ENCODE data around the gene SPINK6.

The SPINK6 gene

GRCh38 chr5:148202531-148203203 lies at the start of gene SPINK6:
Gene SPINK6 (plus strand): TSS chr5:148203042. CDS start chr5:148203097, 55 bp downstream.
- no peak for DNase-seq (ENCODE audit: low read depth in 3 of 3)

- no peak for DNase-seq (ENCODE audit: low read depth in 3 of 3)
Observed at GRCh38 chr5:148156609-148157008, 46.2 kb upstream of the SPINK6 start.

GRCh38 chr5:148162038-148162437 lies 40.8 kb upstream of the SPINK6 start:
- no peak for DNase-seq (ENCODE audit: low read depth in 3 of 3)

- no peak for DNase-seq (ENCODE audit: low read depth in 3 of 3)
Observed at GRCh38 chr5:148163345-148163744, 39.5 kb upstream of the SPINK6 start.

GRCh38 chr5:148166550-148167283 lies 36.1 kb upstream of the SPINK6 start:
- DNase-seq (ENCODE audit: low read depth in 3 of 3) = no peak

- DNase-seq (ENCODE audit: low read depth in 3 of 3) = no peak
Observed at GRCh38 chr5:148168246-148168645, 34.6 kb upstream of the SPINK6 start, which contains the start of gene SPINK14. Gene SPINK14 (plus strand): TSS chr5:148168546. CDS start chr5:148169733, 1,187 bp downstream.

GRCh38 chr5:148172377-148172776 lies 30.5 kb upstream of the SPINK6 start:
- DNase-seq (ENCODE audit: low read depth in 3 of 3) = no peak

- DNase-seq (ENCODE audit: low read depth in 3 of 3) = no peak
Observed at GRCh38 chr5:148176480-148176879, 26.4 kb upstream of the SPINK6 start.

GRCh38 chr5:148177207-148177606 lies 25.6 kb upstream of the SPINK6 start:
- no peak for DNase-seq (ENCODE audit: low read depth in 3 of 3)

- no peak for DNase-seq (ENCODE audit: low read depth in 3 of 3)
Observed at GRCh38 chr5:148179234-148179824, 23.5 kb upstream of the SPINK6 start.

GRCh38 chr5:148186248-148187003 lies 16.4 kb upstream of the SPINK6 start:
- DNase-seq (ENCODE audit: low read depth in 3 of 3) = no peak

- no peak for DNase-seq (ENCODE audit: low read depth in 3 of 3)
Observed at GRCh38 chr5:148191010-148191409, 11.8 kb upstream of the SPINK6 start.

- no peak for DNase-seq (ENCODE audit: low read depth in 3 of 3)
Observed at GRCh38 chr5:148193202-148193601, 9.6 kb upstream of the SPINK6 start.

GRCh38 chr5:148201151-148201550 lies 1.7 kb upstream of the SPINK6 start:
- DNase-seq (ENCODE audit: low read depth in 3 of 3) = no peak

- DNase-seq (ENCODE audit: low read depth in 3 of 3) = no peak
Observed at GRCh38 chr5:148205044-148205806, 2.4 kb downstream of the SPINK6 start.

- DNase-seq (ENCODE audit: low read depth in 3 of 3) = no peak
Observed at GRCh38 chr5:148205865-148206264, 3.0 kb downstream of the SPINK6 start.

GRCh38 chr5:148206620-148207019 lies 3.8 kb downstream of the SPINK6 start:
- no peak for DNase-seq (ENCODE audit: low read depth in 3 of 3)

- no peak for DNase-seq (ENCODE audit: low read depth in 3 of 3)
Observed at GRCh38 chr5:148208226-148208625, 5.4 kb downstream of the SPINK6 start.

GRCh38 chr5:148209151-148209770 lies 6.4 kb downstream of the SPINK6 start:
- DNase-seq (ENCODE audit: low read depth in 3 of 3) = no peak

- DNase-seq (ENCODE audit: low read depth in 3 of 3) = no peak
Observed at GRCh38 chr5:148214665-148215185, 11.9 kb downstream of the SPINK6 start.

GRCh38 chr5:148221508-148221907 lies 18.7 kb downstream of the SPINK6 start:
- no peak for DNase-seq (ENCODE audit: low read depth in 3 of 3)

Measured in stimulated activated CD4-positive, alpha-beta T cell treated with anti-CD3 and anti-CD28 coated beads, TNF-alpha, amount 100 ng/mL, for 24 hours (primary cell).